GM12878 (cell line): ENCODE measurements around the gene CSK. TPM values are rescaled to one million over a fixed set of nuclear protein-coding genes. Genes with fewer than 3 reads are reported as not detected.
A peak's percentile ranks its signal among the peaks of the same experiment; 100 is the strongest.

Experiments
- ATAC-seq: fragments of 200-7000 bp; cut with Tn5 transposase; 3 replicates; pipeline ENCODE4 v1.9.1; 2020; ENCODE audit warnings: mild to moderate bottlenecking, moderate library complexity
- BruUV-seq: library from RNA; stranded (reverse); fragments of 400-500 nt; replicated peaks from 2 replicates; lab custom pipeline; 2021; lab: Mats Ljungman, UMichigan
- CTCF ChIA-PET: fragments of 300-600 bp; sonication (Branson Sonifier 250); formaldehyde crosslinking; extraction: SDS; loops from one replicate; lab custom pipeline; 2021; ENCODE audit warnings: inconsistent platforms; lab: Yijun Ruan, JAX
- POLR2A ChIA-PET: fragments of 350-600 bp; formaldehyde crosslinking; extraction: SDS; loops from one replicate; lab custom pipeline; 2021; ENCODE audit warnings: inconsistent platforms; lab: Charles Lee
- RAD21 ChIA-PET: fragments of 300-600 bp; sonication (Branson Sonifier 250); formaldehyde crosslinking; loops from one replicate; lab custom pipeline; 2023; ENCODE audit warnings: antibody characterized with exemption; ENCODE audit not compliant: unreplicated experiment; lab: Charles Lee
- SMC1A ChIA-PET: fragments of 300-600 bp; sonication (Branson Sonifier 250); formaldehyde crosslinking; loops from one replicate; lab custom pipeline; 2023; ENCODE audit not compliant: unreplicated experiment, uncharacterized antibody; lab: Charles Lee
- DNase-seq: peaks from one replicate; pipeline ENCODE4 v3.0.0-alpha.2; 2011; ENCODE audit warnings: low read depth, low spot score
- FAIRE-seq: peaks from 3 replicates; lab custom pipeline; 2011; peaks lifted over from hg19 to GRCh38; lab: Jason Lieb, UNC
- H2AFZ ChIP-seq: 2 replicates; pipeline ENCODE4 v1.6.0; 2011; ENCODE audit warnings: low read depth, low read length, control low read depth; ENCODE audit not compliant: control insufficient read depth
- H3K27ac ChIP-seq: 2 replicates; pipeline ENCODE4 v1.5.1; 2011; ENCODE audit warnings: control low read depth; ENCODE audit not compliant: control insufficient read depth, insufficient read depth
- H3K27me3 ChIP-seq, 2 experiments: replicated peaks in 1 of 2; 2 replicates each; pipeline versions ENCODE4 v1.6.0 to v1.6.1; 2011; ENCODE audit warnings: low read length in 1 of 2; ENCODE audit not compliant: control insufficient read depth in 2 of 2, insufficient read depth in 2 of 2
- H3K36me3 ChIP-seq, 2 experiments: 2 replicates each; pipeline ENCODE4 v1.5.1; 2011; ENCODE audit warnings: low read length in 1 of 2; ENCODE audit not compliant: control insufficient read depth in 2 of 2, insufficient read depth in 2 of 2
- H3K4me1 ChIP-seq: 2 replicates; pipeline ENCODE4 v1.6.1; 2011; ENCODE audit warnings: mild to moderate bottlenecking, low read length, moderate library complexity, mixed read lengths; ENCODE audit not compliant: control insufficient read depth, insufficient read depth
- H3K4me2 ChIP-seq: 2 replicates; pipeline ENCODE4 v1.6.0; 2011; ENCODE audit warnings: control low read depth; ENCODE audit not compliant: control insufficient read depth, insufficient read depth
- H3K4me3 ChIP-seq: fragments of 200-600 bp; sonication (generic); 2 replicates; pipeline ENCODE4 v1.5.1; 2016
- H3K79me2 ChIP-seq: 2 replicates; pipeline ENCODE4 v1.6.0; 2011; ENCODE audit warnings: low read length; ENCODE audit not compliant: control insufficient read depth, insufficient read depth
- H3K9ac ChIP-seq: 2 replicates; pipeline ENCODE4 v1.8.0; 2011; ENCODE audit warnings: low read length, control low read depth, mixed read lengths; ENCODE audit not compliant: control insufficient read depth, insufficient read depth
- H3K9me3 ChIP-seq: replicated peaks from 3 replicates; pipeline ENCODE4 v1.5.1; 2011; ENCODE audit warnings: mild to moderate bottlenecking, low read length; ENCODE audit not compliant: control insufficient read depth, insufficient read depth
- H4K20me1 ChIP-seq: 2 replicates; pipeline ENCODE4 v1.6.0; 2011; ENCODE audit not compliant: control insufficient read depth, insufficient read depth
- BACH1 ChIP-seq: fragments of 450-650 bp; IDR thresholded peaks from 2 replicates; pipeline ENCODE4 v1.6.1; 2017; ENCODE audit warnings: mild to moderate bottlenecking, borderline replicate concordance
- BCL3 ChIP-seq: IDR thresholded peaks from 2 replicates; pipeline ENCODE4 v1.6.1; 2011; ENCODE audit warnings: borderline replicate concordance, low read depth, mild to moderate bottlenecking, moderate library complexity, low read length; ENCODE audit not compliant: insufficient read depth, poor library complexity, severe bottlenecking
- CHD4 ChIP-seq: fragments of 200-600 bp; sonication (generic); IDR thresholded peaks from 2 replicates; pipeline ENCODE4 v1.6.1; 2016; ENCODE audit warnings: mild to moderate bottlenecking
- JUND ChIP-seq: IDR thresholded peaks from 2 replicates; pipeline ENCODE4 v1.6.1; 2012; ENCODE audit warnings: low read depth, mild to moderate bottlenecking, low read length, improper control_type of control experiment, moderate library complexity
- MTA3 ChIP-seq: IDR thresholded peaks from 2 replicates; pipeline ENCODE4 v1.6.1; 2012; ENCODE audit warnings: low read length, inconsistent platforms, borderline replicate concordance
- NFIC ChIP-seq: IDR thresholded peaks from 2 replicates; pipeline ENCODE4 v1.6.1; 2012; ENCODE audit warnings: low read depth, mild to moderate bottlenecking, inconsistent platforms, low read length, moderate library complexity
- NFYB ChIP-seq: IDR thresholded peaks from 2 replicates; pipeline ENCODE4 v1.6.1; 2011; ENCODE audit warnings: low read depth, mild to moderate bottlenecking, low read length, improper control_type of control experiment, moderate library complexity; ENCODE audit not compliant: insufficient read depth
- NKRF ChIP-seq: fragments of 450-650 bp; conservative IDR thresholded peaks from 2 replicates; pipeline ENCODE4 v1.6.1; 2017; ENCODE audit warnings: mild to moderate bottlenecking, moderate library complexity
- PAX5 ChIP-seq: IDR thresholded peaks from 2 replicates; pipeline ENCODE4 v1.6.1; 2011; ENCODE audit warnings: low read depth, low read length, borderline replicate concordance
- PAX8 ChIP-seq: fragments of 450-650 bp; IDR thresholded peaks from 2 replicates; pipeline ENCODE4 v1.6.1; 2017; ENCODE audit warnings: mild to moderate bottlenecking, moderate library complexity
- POLR2AphosphoS5 ChIP-seq: IDR thresholded peaks from 2 replicates; pipeline ENCODE4 v1.6.1; 2011; ENCODE audit warnings: mild to moderate bottlenecking, low read length, inconsistent platforms
- RUNX3 ChIP-seq: IDR thresholded peaks from 2 replicates; pipeline ENCODE4 v1.6.1; 2012; ENCODE audit warnings: low read length, inconsistent platforms
- SP1 ChIP-seq: IDR thresholded peaks from one replicate; pipeline ENCODE4 v1.6.1; 2011; ENCODE audit warnings: low read depth, low read length
- YBX1 ChIP-seq: fragments of 450-650 bp; IDR thresholded peaks from 2 replicates; pipeline ENCODE4 v1.6.1; 2016; ENCODE audit warnings: antibody characterized with exemption
- ZBTB11 ChIP-seq: fragments of 450-650 bp; formaldehyde crosslinking; IDR thresholded peaks from 2 replicates; pipeline ENCODE4 v1.5.0; 2022; ENCODE audit warnings: mild to moderate bottlenecking, missing genetic modification characterization
- ZNF24 ChIP-seq: fragments of 450-650 bp; IDR thresholded peaks from 2 replicates; pipeline ENCODE4 v1.6.1; 2017; ENCODE audit warnings: antibody characterized with exemption, mild to moderate bottlenecking
- WGBS: methylation state at CpG from one replicate; pipeline ENCODE4 v1.1.6; 2016; ENCODE audit warnings: low lambda C conversion rate; ENCODE audit not compliant: insufficient replicate concordance, insufficient coverage; ENCODE audit errors: missing lambda C conversion rate; 5-methylcytosine and 5-hydroxymethylcytosine counted together
- in situ Hi-C: fragments of 300-500 bp; cut with MboI; formaldehyde crosslinking; loops from 9 replicates; pipeline ENCODE4 v1.14.3; 2018; ENCODE audit warnings: mixed read lengths
- intact Hi-C: fragments of 100-400 bp; cut with micrococcal nuclease; formaldehyde crosslinking; loops from one replicate; pipeline ENCODE4 v1.14.2; 2022; ENCODE audit not compliant: unreplicated experiment
- polyA plus RNA-seq, 11 experiments: library from polyadenylated mRNA; depleted of rRNA in 4 of 11; unstranded in 6 of 11; stranded (reverse) in 5 of 11; fragments of >200 nt; fragmentation: Nextera tagmentation in 4 of 11; fragmentation: Illumina TruSeq in 1 of 11; extraction: Ambion mirVana in 4 of 11; extraction: Trizol in 1 of 11; gene quantifications; 1 replicate in 1 of 11; 2 replicates in 10 of 11; pipeline versions ENCODE4 v1.2.1 to v1.2.3, GENCODE V29; 2011 to 2016; ENCODE audit warnings: inconsistent platforms in 2 of 11, missing spikeins in 2 of 11, low read depth in 1 of 11
- total RNA-seq, 4 experiments: library from RNA; depleted of rRNA in 3 of 4; stranded (reverse); fragments of >200 nt in 3 of 4; fragmentation: Illumina TruSeq in 1 of 4; extraction: Trizol in 1 of 4; gene quantifications; 2 replicates each; pipeline versions ENCODE4 v1.2.1 to v1.2.3, GENCODE V29; 2013 to 2021
- TF ChIP-seq, protein P1 (sequence below): IDR thresholded peaks from 2 replicates; pipeline ENCODE4 v1.6.1; 2011; ENCODE audit warnings: low read depth, mild to moderate bottlenecking, low read length, moderate library complexity, borderline replicate concordance; ENCODE audit errors: extremely low read depth
- TF ChIP-seq, protein P2 (sequence below): IDR thresholded peaks from 2 replicates; pipeline ENCODE4 v1.6.1; 2012; ENCODE audit warnings: low read depth, low read length, improper control_type of control experiment

The CSK gene
- total and polyA plus RNA-seq, 10 of the 15 experiments (the other 5 are each of a cell fraction or from before 2014, with no cell fraction given): 3.4 to 327 (median 75.8) TPM

DNA sequence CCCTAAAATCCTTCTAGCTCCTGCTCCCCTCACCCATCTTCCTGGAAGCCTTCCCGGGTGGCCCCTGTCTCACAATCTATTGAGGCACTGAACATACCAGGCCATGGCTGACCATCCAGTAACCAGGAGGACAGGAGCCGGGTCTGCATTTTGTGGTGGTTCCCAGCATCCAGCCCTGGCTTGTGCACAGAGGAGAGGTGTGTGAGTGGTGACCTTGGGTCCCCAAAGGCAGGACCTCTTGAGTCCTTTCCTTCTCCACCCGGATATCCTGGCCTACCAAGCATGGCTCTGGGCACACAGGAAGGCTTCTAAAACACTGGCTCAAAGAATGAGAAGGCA lies 7.8 kb downstream of the CSK start:
- no peaks in the 10 kb centered on the region for H3K9me3 ChIP-seq
- ChIA-PET CTCF (interaction anchor here (0.5 to 25.9 kb wide), 7 partner anchors 8 to 812 kb away, joined by 3 to 1288 read pairs (median 4); partner anchors contain the start of gene CSK), SMC1A (interaction anchor here (0.7 to 15.7 kb wide), 4 partner anchors 8 to 95 kb away, joined by 3 to 811 read pairs (median 39); partner anchors contain the start of gene CSK), RAD21 (interaction anchor here (1.0 to 25.2 kb wide), 4 partner anchors 0 to 386 kb away, joined by 4 to 1186 read pairs (median 596); partner anchors contain the start of gene CSK), POLR2A (interaction anchor here (1.3 to 14.2 kb wide), 3 partner anchors 10 to 387 kb away, joined by 5 to 602 read pairs (median 6); partner anchors contain the start of gene CSK)
- no TSS peak for BruUV-seq
- in situ Hi-C loops: no loop called here
- peaks cover 91% of the 10 kb centered on the region for H3K79me2 ChIP-seq
- no peak for ATAC-seq
- no peak for FAIRE-seq
- H3K4me1 ChIP-seq: peaks cover 69% of the 10 kb centered on the region
- peak overlapping the region; percentile 77 for H3K4me3 ChIP-seq
- DNase-seq: no peak
- H3K36me3 ChIP-seq: peaks cover 9 to 12% of the 10 kb centered on the region in 2 experiments; a peak in 3 of 4 replicates
- H3K27me3 ChIP-seq: no peaks in the 10 kb centered on the region
- no peaks in the 10 kb centered on the region for H4K20me1 ChIP-seq
- 2% methylated on average over 3 of the region's 3 CpGs for WGBS
- intact Hi-C loops: loop anchor here (1.0 to 5.0 kb wide), 3 partner anchors 11 to 317 kb away; partner anchors contain the start of gene ARID3B
- no peak overlapping the region for H2AFZ ChIP-seq
- H3K27ac ChIP-seq: peak overlapping the region; percentile 96
- peak overlapping the region; percentile 67 for H3K4me2 ChIP-seq
- peak overlapping the region; percentile 82 for H3K9ac ChIP-seq
- no peak for TF ChIP-seq ZNF24
- no peak for TF ChIP-seq BACH1
- no peak for TF ChIP-seq PAX5
- no peak for TF ChIP-seq BCL3
- TF ChIP-seq, protein P1, sequence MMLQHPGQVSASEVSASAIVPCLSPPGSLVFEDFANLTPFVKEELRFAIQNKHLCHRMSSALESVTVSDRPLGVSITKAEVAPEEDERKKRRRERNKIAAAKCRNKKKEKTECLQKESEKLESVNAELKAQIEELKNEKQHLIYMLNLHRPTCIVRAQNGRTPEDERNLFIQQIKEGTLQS: no peak
- TF ChIP-seq POLR2AphosphoS5: peak; percentile 34; the same call in 1 of the 2 replicates
- TF ChIP-seq MTA3: no peak
- no peak for TF ChIP-seq ZBTB11 (CRISPR knock-in tag)
- TF ChIP-seq, protein P2, sequence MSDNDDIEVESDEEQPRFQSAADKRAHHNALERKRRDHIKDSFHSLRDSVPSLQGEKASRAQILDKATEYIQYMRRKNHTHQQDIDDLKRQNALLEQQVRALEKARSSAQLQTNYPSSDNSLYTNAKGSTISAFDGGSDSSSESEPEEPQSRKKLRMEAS: no peak
- TF ChIP-seq NKRF: no peak
- no peak for TF ChIP-seq NFIC
- TF ChIP-seq SP1: no peak
- TF ChIP-seq RUNX3: no peak
- TF ChIP-seq NFYB: no peak
- TF ChIP-seq PAX8: no peak
- no peak for TF ChIP-seq CHD4
- no peak for TF ChIP-seq YBX1
- no peak for TF ChIP-seq JUND
